Prostate gland (tissue), 2 donors: ENCODE measurements around the gene RPS6KA2. TPM values are rescaled to one million over a fixed set of nuclear protein-coding genes. Genes with fewer than 3 reads are reported as not detected.
A peak's percentile ranks its signal among the peaks of the same experiment; 100 is the strongest.

Source experiments
- DNase-seq: peaks from one replicate; pipeline ENCODE4 v3.0.0-alpha.2; 2019; ENCODE audit warnings: low spot score
- H3K27ac ChIP-seq, 2 donors: fragments of 200-600 bp; sonication (generic); 2 replicates each; pipeline ENCODE4 v1.5.1; 2017 to 2019
- H3K27me3 ChIP-seq: fragments of 200-600 bp; sonication (generic); replicated peaks from 2 replicates; pipeline ENCODE4 v1.5.1; 2019; ENCODE audit not compliant: insufficient read depth
- H3K36me3 ChIP-seq, 2 donors: fragments of 200-600 bp; sonication (generic); 1 replicate in 1 of 2; 2 replicates in 1 of 2; pipeline versions ENCODE4 v1.5.1 to v1.8.1; 2017 to 2019
- H3K4me1 ChIP-seq: fragments of 200-600 bp; sonication (generic); replicated peaks from 2 replicates; pipeline ENCODE4 v1.5.1; 2019
- H3K4me3 ChIP-seq, 2 donors: fragments of 200-600 bp; sonication (generic); 2 replicates each; pipeline ENCODE4 v1.5.1; 2017 to 2019
- H3K9me3 ChIP-seq: fragments of 200-600 bp; sonication (generic); 2 replicates; pipeline ENCODE4 v1.5.1; 2017
- POLR2A ChIP-seq: fragments of 450-650 bp; IDR thresholded peaks from one replicate; pipeline ENCODE4 v1.6.1; 2016; ENCODE audit warnings: antibody characterized with exemption, mild to moderate bottlenecking
- POLR2AphosphoS5 ChIP-seq: sonication (generic); formaldehyde crosslinking; IDR thresholded peaks from one replicate; pipeline ENCODE4 v1.6.1; 2017; ENCODE audit warnings: antibody characterized with exemption
- WGBS: methylation state at CpG from one replicate; pipeline ENCODE4 v1.1.5; 2018; 5-methylcytosine and 5-hydroxymethylcytosine counted together
- intact Hi-C: fragments of 100-400 bp; cut with DNase I; formaldehyde crosslinking; loops from one replicate; pipeline ENCODE4 v1.14.2; 2022
- total RNA-seq, 2 donors: library from RNA; depleted of rRNA; stranded (reverse); fragments of >200 nt; gene quantifications; one replicate each; pipeline ENCODE4 v1.1.0, GENCODE V29; 2016
- TF ChIP-seq, protein P1 (sequence below), 4 experiments: fragments of 200-600 bp in 2 of 4; fragments of 450-650 bp in 2 of 4; sonication (generic) in 2 of 4; IDR thresholded peaks; 1 replicate in 3 of 4; 2 replicates in 1 of 4; pipeline ENCODE4 v1.5.1; 2016 to 2019; ENCODE audit warnings: antibody characterized with exemption in 4 of 4, mild to moderate bottlenecking in 2 of 4, moderate library complexity in 2 of 4

RPS6KA2 gene
- total RNA-seq, 2 donors from 2014 or later = 32.2 to 44.3 TPM

DNA sequence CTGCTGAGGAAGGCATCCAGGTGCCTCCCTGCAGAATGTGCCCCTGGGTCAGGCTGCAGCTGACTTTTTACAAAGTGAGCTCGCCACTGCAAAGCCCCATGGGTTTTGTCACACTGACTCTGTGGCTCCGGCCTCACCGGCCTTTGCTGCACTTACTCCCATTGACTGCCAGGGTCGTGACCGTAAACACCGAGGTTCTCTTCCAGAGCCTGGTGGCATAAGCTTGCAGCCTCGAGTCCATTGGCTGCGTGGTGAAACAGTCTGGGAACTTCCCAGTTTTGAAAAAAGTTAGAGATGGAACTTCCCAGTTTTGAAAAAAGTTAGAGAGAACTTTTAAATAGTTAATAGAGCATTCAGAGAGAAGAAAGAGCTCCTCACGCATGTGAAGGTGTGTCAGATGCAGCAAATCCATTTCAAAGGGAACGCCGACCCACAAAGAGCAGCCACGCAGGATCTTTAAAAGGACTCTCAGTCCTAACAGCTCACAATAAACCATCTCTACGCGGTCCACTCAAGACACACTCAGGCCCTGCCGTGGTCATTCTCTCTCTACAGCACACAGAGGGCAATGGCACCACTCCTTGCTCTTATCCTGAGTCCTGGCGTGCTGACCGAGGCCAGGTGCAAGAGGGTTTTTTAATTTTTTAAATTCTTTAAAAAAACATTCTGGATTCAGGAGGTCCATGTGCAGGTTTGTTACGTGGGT lies 53.4 kb downstream of the RPS6KA2 start:
- Histone ChIP-seq H3K27ac (no peak overlapping the region), H3K9me3 (no peaks in the 10 kb centered on the region), H3K4me1 (no peaks in the 10 kb centered on the region), H3K36me3 (no peaks in the 10 kb centered on the region), H3K27me3 (no peaks in the 10 kb centered on the region), H3K4me3 (no peak overlapping the region)
- WGBS = 89% methylated on average over 18 of the region's 18 CpGs
- TF ChIP-seq, protein P1, sequence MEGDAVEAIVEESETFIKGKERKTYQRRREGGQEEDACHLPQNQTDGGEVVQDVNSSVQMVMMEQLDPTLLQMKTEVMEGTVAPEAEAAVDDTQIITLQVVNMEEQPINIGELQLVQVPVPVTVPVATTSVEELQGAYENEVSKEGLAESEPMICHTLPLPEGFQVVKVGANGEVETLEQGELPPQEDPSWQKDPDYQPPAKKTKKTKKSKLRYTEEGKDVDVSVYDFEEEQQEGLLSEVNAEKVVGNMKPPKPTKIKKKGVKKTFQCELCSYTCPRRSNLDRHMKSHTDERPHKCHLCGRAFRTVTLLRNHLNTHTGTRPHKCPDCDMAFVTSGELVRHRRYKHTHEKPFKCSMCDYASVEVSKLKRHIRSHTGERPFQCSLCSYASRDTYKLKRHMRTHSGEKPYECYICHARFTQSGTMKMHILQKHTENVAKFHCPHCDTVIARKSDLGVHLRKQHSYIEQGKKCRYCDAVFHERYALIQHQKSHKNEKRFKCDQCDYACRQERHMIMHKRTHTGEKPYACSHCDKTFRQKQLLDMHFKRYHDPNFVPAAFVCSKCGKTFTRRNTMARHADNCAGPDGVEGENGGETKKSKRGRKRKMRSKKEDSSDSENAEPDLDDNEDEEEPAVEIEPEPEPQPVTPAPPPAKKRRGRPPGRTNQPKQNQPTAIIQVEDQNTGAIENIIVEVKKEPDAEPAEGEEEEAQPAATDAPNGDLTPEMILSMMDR (IDR thresholded peaks at IDR 0.05) = no peak
- TF ChIP-seq POLR2A (no peak), POLR2AphosphoS5 (no peak)
- DNase-seq = no peak
- intact Hi-C loops = no loop called here

DNA sequence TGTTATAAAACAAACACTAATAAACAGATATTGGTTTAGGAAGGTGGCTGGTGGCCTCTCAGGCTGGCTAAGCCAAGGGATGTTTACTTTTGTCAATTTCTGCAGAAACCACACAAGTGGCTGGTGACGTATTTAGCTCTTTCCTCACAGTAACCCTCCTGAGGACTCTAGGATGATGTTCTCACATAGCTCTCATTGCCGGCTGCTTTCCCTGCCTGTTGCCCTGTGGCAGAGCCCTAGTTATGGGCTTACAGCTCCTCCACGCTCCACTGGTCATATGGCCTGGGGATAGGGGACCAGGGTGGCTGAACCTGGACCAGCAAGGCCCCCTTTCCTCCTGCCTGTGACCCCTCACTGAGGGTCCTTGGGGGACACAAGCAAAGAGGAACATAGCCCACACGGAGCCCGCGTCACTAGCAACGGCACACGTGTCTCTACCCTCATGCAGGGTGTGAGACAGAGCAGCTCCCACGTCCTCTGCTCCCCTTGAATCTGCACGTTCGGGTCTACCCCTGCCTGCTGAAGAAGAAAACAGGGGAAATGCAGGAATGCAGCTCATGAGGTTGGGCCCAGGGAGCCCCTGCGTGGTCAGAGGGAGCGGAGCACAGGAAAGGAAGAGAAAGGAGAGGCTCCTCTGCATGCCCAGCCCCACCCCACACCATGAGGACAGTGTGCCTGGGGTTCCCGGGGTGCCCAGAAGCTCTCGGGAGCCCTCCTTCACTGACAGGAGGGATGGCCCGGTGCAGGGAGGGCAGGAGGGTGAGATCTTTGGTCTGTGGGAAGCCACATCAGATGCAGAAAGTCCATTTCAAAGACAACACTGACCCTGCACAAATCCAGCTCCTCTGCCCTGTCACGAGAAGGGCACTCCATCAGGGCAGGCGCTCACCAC lies 54.4 kb downstream of the RPS6KA2 start:
- 86% methylated on average over 18 of the region's 18 CpGs for WGBS
- H3K27ac ChIP-seq = no peak overlapping the region
- H3K9me3 ChIP-seq = no peaks in the 10 kb centered on the region
- TF ChIP-seq POLR2AphosphoS5 (no peak), POLR2A (no peak)
- TF ChIP-seq, protein P1 (IDR thresholded peaks at IDR 0.05) = no peak
- DNase-seq = no peak
- no peaks in the 10 kb centered on the region for H3K36me3 ChIP-seq
- no peak overlapping the region for H3K4me3 ChIP-seq
- intact Hi-C loops = no loop called here
- H3K4me1 ChIP-seq = no peaks in the 10 kb centered on the region
- H3K27me3 ChIP-seq = no peaks in the 10 kb centered on the region

DNA sequence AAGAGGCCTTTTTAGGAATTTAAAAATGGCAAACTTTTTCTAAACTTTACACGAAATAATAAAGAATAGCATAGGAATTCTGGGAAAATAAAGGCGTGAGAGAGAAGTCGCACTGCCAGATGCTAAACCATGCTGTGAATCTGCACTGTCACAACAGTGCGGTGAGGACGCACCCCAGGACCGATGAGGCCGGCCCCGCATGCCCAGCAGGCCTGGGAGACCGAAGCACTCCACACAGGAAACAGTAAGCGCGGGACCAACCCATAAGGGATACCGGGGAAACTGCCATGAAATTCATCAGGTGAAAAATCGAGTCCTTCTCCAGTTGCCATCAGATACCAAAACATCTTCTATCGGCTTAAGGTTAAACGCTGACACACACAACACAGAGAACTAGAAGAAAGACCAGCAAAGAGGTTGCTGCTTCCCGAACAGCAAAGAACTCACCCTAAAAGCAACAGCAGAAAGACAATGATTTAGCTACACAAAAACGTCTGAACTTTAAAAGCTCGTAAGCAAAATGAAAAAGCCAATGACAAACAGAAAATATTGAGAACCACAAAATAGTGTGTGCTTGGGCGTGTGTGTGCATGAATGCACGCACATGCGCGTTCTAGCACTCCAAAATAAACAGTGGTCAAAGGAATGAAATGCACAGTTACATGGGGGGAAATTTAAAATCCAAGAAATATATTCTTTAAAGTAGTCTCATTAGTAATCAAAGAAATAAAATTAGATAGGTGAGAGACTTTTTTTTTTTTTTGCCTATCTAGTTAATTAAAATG lies 55.9 kb downstream of the RPS6KA2 start:
- intact Hi-C loops = no loop called here
- Histone ChIP-seq H3K4me3 (no peak overlapping the region), H3K4me1 (no peaks in the 10 kb centered on the region), H3K27ac (no peak overlapping the region), H3K27me3 (no peaks in the 10 kb centered on the region), H3K36me3 (no peaks in the 10 kb centered on the region), H3K9me3 (no peaks in the 10 kb centered on the region)
- no peak for DNase-seq
- WGBS = 55% methylated on average over 22 of the region's 22 CpGs
- TF ChIP-seq POLR2AphosphoS5 = peak; percentile 17
- TF ChIP-seq, protein P1 (IDR thresholded peaks at IDR 0.05) = no peak
- TF ChIP-seq POLR2A = no peak

DNA sequence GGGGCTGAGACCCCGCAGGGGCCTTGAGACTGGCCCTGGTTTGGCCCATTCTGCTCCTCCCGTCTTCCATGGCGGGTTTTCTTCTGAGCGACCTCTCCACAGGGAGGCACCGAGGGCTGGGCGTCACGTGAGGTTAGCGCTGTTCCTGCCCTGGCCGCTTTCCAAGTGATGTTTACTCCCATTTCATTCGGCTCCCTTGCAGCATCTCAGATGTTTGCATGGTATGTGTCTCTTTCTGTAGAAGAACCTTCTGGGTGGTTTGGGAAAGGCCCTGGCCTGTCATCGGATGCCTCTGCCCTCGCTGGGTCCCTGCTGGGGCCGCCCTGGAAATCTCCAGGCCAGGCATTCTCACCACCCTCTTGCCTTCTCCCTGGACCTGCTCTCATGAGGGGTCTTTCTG lies 57.8 kb downstream of the RPS6KA2 start:
- TF ChIP-seq POLR2AphosphoS5 = no peak
- TF ChIP-seq POLR2A = no peak
- TF ChIP-seq, protein P1 (IDR thresholded peaks at IDR 0.05) = no peak
- no peaks in the 10 kb centered on the region for H3K36me3 ChIP-seq
- no peaks in the 10 kb centered on the region for H3K27me3 ChIP-seq
- DNase-seq = no peak
- no peaks in the 10 kb centered on the region for H3K4me1 ChIP-seq
- H3K9me3 ChIP-seq = no peaks in the 10 kb centered on the region
- 97% methylated on average over 13 of the region's 13 CpGs for WGBS
- H3K27ac ChIP-seq = no peak overlapping the region
- intact Hi-C loops = no loop called here
- no peak overlapping the region for H3K4me3 ChIP-seq
